Mesenchymal stem cell (in vitro differentiated cells and primary cell): ENCODE data around the gene TMEM106B.

Experiments
- DNase-seq: peaks from one replicate; pipeline ENCODE4 v3.0.0-alpha.2; 2013
- H2AFZ ChIP-seq: one replicate; pipeline ENCODE4 v1.6.1; 2013; ENCODE audit warnings: low read depth, mild to moderate bottlenecking, control low read depth, inconsistent platforms, low read length, moderate library complexity
- H2AK5ac ChIP-seq: 2 replicates; pipeline ENCODE4 v1.6.1; 2013; ENCODE audit warnings: low read length, moderate library complexity, mild to moderate bottlenecking, inconsistent platforms; ENCODE audit not compliant: severe bottlenecking
- H2BK120ac ChIP-seq: one replicate; pipeline ENCODE4 v1.6.1; 2013; ENCODE audit warnings: low read depth, mild to moderate bottlenecking, inconsistent platforms, low read length, moderate library complexity
- H2BK12ac ChIP-seq, 2 experiments: one replicate each; pipeline ENCODE4 v1.6.1; 2013; ENCODE audit warnings: inconsistent platforms in 2 of 2, low read length in 2 of 2, mild to moderate bottlenecking in 2 of 2, moderate library complexity in 2 of 2, control low read depth in 1 of 2
- H2BK15ac ChIP-seq: one replicate; pipeline ENCODE4 v1.6.1; 2013; ENCODE audit warnings: mild to moderate bottlenecking, low read depth, inconsistent platforms; ENCODE audit not compliant: poor library complexity, severe bottlenecking
- H2BK5ac ChIP-seq: 2 replicates; pipeline ENCODE4 v1.6.1; 2013; ENCODE audit warnings: low read depth, mild to moderate bottlenecking, low read length, control low read depth, inconsistent platforms; ENCODE audit not compliant: poor library complexity, severe bottlenecking
- H3K14ac ChIP-seq, 2 experiments: one replicate each; pipeline ENCODE4 v1.6.1; 2013; ENCODE audit warnings: inconsistent platforms in 2 of 2, low read length in 2 of 2, control low read depth in 1 of 2, mild to moderate bottlenecking in 1 of 2, moderate library complexity in 1 of 2
- H3K18ac ChIP-seq, 2 experiments: one replicate each; pipeline ENCODE4 v1.6.1; 2013; ENCODE audit warnings: inconsistent platforms in 2 of 2, low read length in 2 of 2, control low read depth in 1 of 2, low read depth in 1 of 2, mild to moderate bottlenecking in 1 of 2
- H3K23ac ChIP-seq, 2 experiments: one replicate each; pipeline ENCODE4 v1.6.1; 2013; ENCODE audit warnings: inconsistent platforms in 2 of 2, low read length in 2 of 2, mild to moderate bottlenecking in 2 of 2, moderate library complexity in 2 of 2, control low read depth in 1 of 2
- H3K27ac ChIP-seq: 2 replicates; pipeline ENCODE4 v1.5.1; 2013; ENCODE audit warnings: mild to moderate bottlenecking, moderate library complexity, low read length, control low read depth, inconsistent platforms; ENCODE audit not compliant: poor library complexity, severe bottlenecking
- H3K27me3 ChIP-seq, 2 experiments: 2 replicates each; pipeline versions ENCODE4 v1.6.1 to v1.7.0; 2013; ENCODE audit warnings: low read length in 2 of 2, mild to moderate bottlenecking in 2 of 2, moderate library complexity in 2 of 2, control low read depth in 1 of 2, inconsistent platforms in 1 of 2; ENCODE audit not compliant: control insufficient read depth in 1 of 2, insufficient read depth in 1 of 2
- H3K36me3 ChIP-seq, 2 experiments: 2 replicates each; pipeline versions ENCODE4 v1.6.1 to v1.7.0; 2013; ENCODE audit warnings: low read length in 2 of 2, control low read depth in 1 of 2, inconsistent platforms in 1 of 2, low read depth in 1 of 2, mild to moderate bottlenecking in 1 of 2; ENCODE audit not compliant: insufficient read depth in 2 of 2, control insufficient read depth in 1 of 2
- H3K4ac ChIP-seq, 2 experiments: one replicate each; pipeline ENCODE4 v1.6.1; 2013; ENCODE audit warnings: inconsistent platforms in 2 of 2, low read length in 2 of 2, mild to moderate bottlenecking in 2 of 2, moderate library complexity in 2 of 2, control low read depth in 1 of 2, low read depth in 1 of 2
- H3K4me1 ChIP-seq: 2 replicates; pipeline ENCODE4 v1.6.1; 2013; ENCODE audit warnings: low read depth, low read length, control low read depth; ENCODE audit not compliant: control insufficient read depth, insufficient read depth
- H3K4me2 ChIP-seq: 2 replicates; pipeline ENCODE4 v1.6.1; 2013; ENCODE audit warnings: low read length, mild to moderate bottlenecking, inconsistent platforms; ENCODE audit not compliant: poor library complexity, severe bottlenecking
- H3K4me3 ChIP-seq, 2 experiments: 2 replicates each; pipeline versions ENCODE4 v1.5.1 to v1.7.0; 2013; ENCODE audit warnings: low read length in 2 of 2, mild to moderate bottlenecking in 2 of 2, control low read depth in 1 of 2, low read depth in 1 of 2; ENCODE audit not compliant: insufficient read depth in 1 of 2
- H3K79me1 ChIP-seq: replicated peaks from 2 replicates; pipeline ENCODE4 v1.6.1; 2013; ENCODE audit warnings: mild to moderate bottlenecking, control low read depth, low read length, inconsistent platforms; ENCODE audit not compliant: poor library complexity, severe bottlenecking
- H3K9ac ChIP-seq: 2 replicates; pipeline ENCODE4 v1.7.0; 2013; ENCODE audit warnings: mild to moderate bottlenecking, low read length, moderate library complexity
- H3K9me3 ChIP-seq: 2 replicates; pipeline ENCODE4 v1.7.0; 2013; ENCODE audit warnings: mild to moderate bottlenecking, low read length; ENCODE audit not compliant: control insufficient read depth
- H4K8ac ChIP-seq: one replicate; pipeline ENCODE4 v1.6.1; 2013; ENCODE audit warnings: inconsistent platforms, mild to moderate bottlenecking, low read length, moderate library complexity
- H4K91ac ChIP-seq: one replicate; pipeline ENCODE4 v1.6.1; 2013; ENCODE audit warnings: mild to moderate bottlenecking, low read length, inconsistent platforms
- WGBS: methylation state at CpG from one replicate; pipeline ENCODE4 v1.1.7; 2013; ENCODE audit warnings: mixed read lengths; 5-methylcytosine and 5-hydroxymethylcytosine counted together

The TMEM106B gene

GRCh38 chr7:12289996-12290395 lies 78.9 kb downstream of the TMEM106B start:
- Histone ChIP-seq H3K4me3 (no peak overlapping the region), H3K14ac (no peak overlapping the region), H2BK15ac (no peak overlapping the region), H3K36me3 (no peaks in the 10 kb centered on the region), H3K4ac (no peak overlapping the region), H3K4me2 (no peak overlapping the region), H3K79me1 (no peaks in the 10 kb centered on the region), H3K27me3 (no peaks in the 10 kb centered on the region), H3K27ac (no peak overlapping the region), H3K4me1 (no peaks in the 10 kb centered on the region), H3K18ac (no peak overlapping the region), H3K9ac (no peak overlapping the region), H3K23ac (no peak overlapping the region), H2AK5ac (no peak overlapping the region), H4K91ac (no peak overlapping the region), H4K8ac (no peak overlapping the region), H2BK5ac (no peak overlapping the region), H2BK120ac (no peak overlapping the region), H2AFZ (no peak overlapping the region), H2BK12ac (no peak overlapping the region), H3K9me3 (peaks cover 7% of the 10 kb centered on the region)
- DNase-seq: no peak
- 85% methylated on average over 6 of the region's 6 CpGs for whole genome bisulfite sequencing

GRCh38 chr7:12290761-12291160 lies 79.7 kb downstream of the TMEM106B start:
- no peak overlapping the region for H2AK5ac ChIP-seq
- no peak overlapping the region for H3K27ac ChIP-seq
- H3K36me3 ChIP-seq: no peaks in the 10 kb centered on the region
- no peak for DNase-seq
- no peak overlapping the region for H3K4me2 ChIP-seq
- no peak overlapping the region for H4K91ac ChIP-seq
- no peak overlapping the region for H2BK15ac ChIP-seq
- H3K9me3 ChIP-seq: peaks cover 7% of the 10 kb centered on the region
- no peaks in the 10 kb centered on the region for H3K27me3 ChIP-seq
- H4K8ac ChIP-seq: no peak overlapping the region
- H3K9ac ChIP-seq: no peak overlapping the region
- H3K4me3 ChIP-seq: no peak overlapping the region
- H2BK5ac ChIP-seq: no peak overlapping the region
- H3K79me1 ChIP-seq: no peaks in the 10 kb centered on the region
- H3K4ac ChIP-seq: no peak overlapping the region
- 95% methylated on average over 1 of the region's 1 CpG for WGBS
- no peak overlapping the region for H2BK12ac ChIP-seq
- no peak overlapping the region for H3K23ac ChIP-seq
- no peak overlapping the region for H2BK120ac ChIP-seq
- no peak overlapping the region for H3K14ac ChIP-seq
- no peak overlapping the region for H3K18ac ChIP-seq
- H2AFZ ChIP-seq: no peak overlapping the region
- no peaks in the 10 kb centered on the region for H3K4me1 ChIP-seq

DNA sequence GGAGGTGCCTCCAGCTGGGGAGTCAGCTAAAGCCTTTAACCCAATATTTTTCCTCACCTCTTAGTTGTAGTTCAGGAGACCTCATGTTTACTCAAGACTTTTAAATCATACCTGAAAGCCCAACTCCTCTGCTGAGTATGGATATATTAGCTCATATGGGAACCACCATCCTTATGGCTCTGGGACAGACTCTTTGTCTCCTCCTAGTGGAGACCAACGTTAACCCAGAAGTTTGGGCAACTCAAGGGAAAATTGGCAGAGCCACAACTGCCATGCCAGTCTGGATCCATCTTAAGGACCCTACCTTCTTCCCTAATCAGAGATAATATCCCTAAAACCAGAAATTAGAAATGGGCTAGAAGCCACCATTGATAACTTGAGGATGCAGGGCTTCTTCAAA lies 80.8 kb downstream of the TMEM106B start:
- Histone ChIP-seq H3K18ac (no peak overlapping the region), H2BK120ac (no peak overlapping the region), H3K79me1 (no peaks in the 10 kb centered on the region), H2BK12ac (no peak overlapping the region), H3K4me3 (no peak overlapping the region), H3K23ac (no peak overlapping the region), H4K8ac (no peak overlapping the region), H2BK5ac (no peak overlapping the region), H3K4me1 (peaks cover 2% of the 10 kb centered on the region), H3K27ac (no peak overlapping the region), H3K4ac (no peak overlapping the region), H2AFZ (no peak overlapping the region), H3K27me3 (no peaks in the 10 kb centered on the region), H2AK5ac (no peak overlapping the region), H3K9me3 (peaks cover 7% of the 10 kb centered on the region), H3K9ac (no peak overlapping the region), H4K91ac (no peak overlapping the region), H2BK15ac (no peak overlapping the region), H3K4me2 (no peak overlapping the region), H3K14ac (no peak overlapping the region), H3K36me3 (no peaks in the 10 kb centered on the region)
- DNase-seq: peak; percentile 5
- WGBS: 89% methylated on average over 1 of the region's 1 CpG
